GM18526 (cell line): ENCODE measurements around the gene ZNF112.

Experiments
- POLR2A ChIP-seq: IDR thresholded peaks from 3 replicates; pipeline ENCODE4 v1.6.1; 2011; ENCODE audit not compliant: insufficient read length; ENCODE audit errors: extremely low read depth

The ZNF112 gene

GRCh38 chr19:44356383-44357111, at the start of gene ZNF112:
TSS of gene ZNF112 (minus strand) at chr19:44356680. CDS start at chr19:44340539, 16,141 bp downstream.
- no peak for TF ChIP-seq POLR2A

DNA sequence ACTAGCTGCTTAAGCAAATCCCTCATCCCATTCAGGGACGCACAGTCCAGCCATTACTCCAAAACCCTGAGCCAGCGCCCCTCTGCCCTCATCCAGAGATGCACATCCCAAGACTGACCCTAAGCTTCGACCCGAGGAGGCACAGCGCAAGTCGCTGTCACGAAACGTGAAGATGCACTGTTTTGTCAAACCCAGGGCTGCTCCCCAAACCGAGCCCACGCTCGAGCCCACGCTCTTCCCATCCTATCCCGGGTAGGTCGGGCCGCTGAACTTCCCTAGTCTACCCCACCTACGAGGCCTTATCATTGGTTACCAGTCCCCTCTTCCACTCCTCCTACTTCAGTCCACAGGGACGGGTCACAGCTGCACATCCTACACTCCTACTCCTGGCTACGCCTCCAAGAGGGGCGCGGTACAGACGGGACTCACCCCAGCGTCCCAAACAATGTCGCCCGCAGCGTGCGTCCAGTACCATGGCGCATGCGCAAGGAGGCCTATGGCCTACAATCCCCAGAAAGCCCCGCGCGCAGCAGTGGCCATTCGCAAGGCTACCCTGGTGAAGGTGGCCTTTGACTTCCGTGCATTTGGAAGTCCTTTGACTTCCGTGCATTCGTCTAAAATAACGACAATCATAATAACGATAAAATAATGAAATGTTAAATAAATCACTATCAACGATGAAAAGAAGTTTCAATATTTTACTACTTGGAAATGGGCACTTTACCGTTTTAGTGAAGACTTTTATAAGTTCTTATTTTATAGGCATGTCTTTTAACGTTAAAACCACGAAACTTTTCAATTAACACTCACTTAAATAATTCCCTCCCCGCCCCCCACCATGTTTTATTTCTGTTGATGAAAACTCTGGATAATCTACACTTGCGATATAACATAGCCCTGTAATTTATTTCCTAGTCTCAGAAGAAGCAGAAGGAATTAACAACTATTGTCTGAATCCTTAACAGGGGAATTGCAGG, 44.9 kb upstream of the ZNF112 start, which contains the start of gene ZNF285:
TSS of gene ZNF285 (minus strand) at position 470 of the 977 bp plus-strand sequence. CDS start 4,395 bp downstream, outside the sequence.
- peak; percentile 23 for TF ChIP-seq POLR2A

DNA sequence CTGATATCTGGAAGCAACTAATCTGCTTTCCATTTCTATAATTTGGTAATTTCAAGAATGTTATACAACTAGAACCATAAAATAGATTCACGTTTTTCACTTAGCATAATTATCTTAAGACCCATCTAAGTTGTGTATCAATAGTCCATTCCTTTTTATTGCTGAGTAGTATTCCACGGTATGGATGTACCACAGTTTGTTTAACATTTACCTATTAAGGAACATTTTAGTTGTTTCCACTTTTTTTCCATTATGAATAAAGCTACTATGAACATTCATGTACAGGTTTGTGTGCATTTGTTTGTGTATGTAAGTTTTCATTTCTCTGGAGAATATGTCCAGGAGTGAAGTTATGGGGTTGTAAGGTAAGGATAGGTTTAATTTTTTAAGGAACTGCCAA, 18.3 kb upstream of the ZNF112 start:
- TF ChIP-seq POLR2A, result no peak

- TF ChIP-seq POLR2A, result no peak
Measured at GRCh38 chr19:44371815-44372480, 15.5 kb upstream of the ZNF112 start.

GRCh38 chr19:44367024-44367423, 10.5 kb upstream of the ZNF112 start:
- TF ChIP-seq POLR2A, result no peak

DNA sequence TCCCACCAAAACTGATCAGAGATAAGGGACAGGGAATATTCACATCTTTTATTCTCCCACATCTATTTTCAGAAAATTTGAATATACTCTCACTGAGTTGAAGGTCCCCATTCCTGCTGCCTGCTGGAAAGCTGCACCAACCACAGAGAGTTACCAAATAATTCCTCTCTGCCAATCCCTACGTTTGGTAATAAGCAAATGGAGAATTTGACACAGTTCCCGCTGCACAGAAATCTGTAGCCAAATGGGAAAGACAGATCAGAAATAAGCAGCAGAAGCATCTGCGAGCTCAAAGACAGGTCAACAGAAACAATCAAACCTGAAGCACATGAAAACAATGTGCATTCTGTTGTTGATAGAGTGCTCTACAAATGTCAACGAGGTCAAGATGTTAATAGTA, 9.9 kb downstream of the ZNF112 start:
- no peak for TF ChIP-seq POLR2A

- TF ChIP-seq POLR2A, result no peak
Measured at GRCh38 chr19:44345959-44346358, 10.5 kb downstream of the ZNF112 start.

DNA sequence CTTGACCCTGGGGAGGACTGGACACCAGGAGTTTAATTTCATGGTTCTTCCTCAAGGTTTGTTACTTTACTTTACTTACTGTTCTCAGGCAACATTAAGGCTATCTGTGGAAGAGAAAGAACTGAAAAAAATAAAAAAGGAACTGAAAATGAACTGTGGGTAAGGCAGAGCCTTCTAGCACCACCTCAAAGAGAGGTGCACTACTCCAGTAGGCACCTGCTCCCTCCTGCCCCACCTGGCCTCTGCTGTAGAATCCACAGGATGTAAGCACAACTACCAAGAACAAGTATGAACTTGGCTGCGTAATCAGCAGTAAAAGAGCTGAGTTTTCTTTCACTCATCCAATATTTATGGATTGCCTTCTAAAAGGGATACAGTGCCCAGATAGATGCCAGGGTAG, 12.2 kb downstream of the ZNF112 start:
- no peak for TF ChIP-seq POLR2A

DNA sequence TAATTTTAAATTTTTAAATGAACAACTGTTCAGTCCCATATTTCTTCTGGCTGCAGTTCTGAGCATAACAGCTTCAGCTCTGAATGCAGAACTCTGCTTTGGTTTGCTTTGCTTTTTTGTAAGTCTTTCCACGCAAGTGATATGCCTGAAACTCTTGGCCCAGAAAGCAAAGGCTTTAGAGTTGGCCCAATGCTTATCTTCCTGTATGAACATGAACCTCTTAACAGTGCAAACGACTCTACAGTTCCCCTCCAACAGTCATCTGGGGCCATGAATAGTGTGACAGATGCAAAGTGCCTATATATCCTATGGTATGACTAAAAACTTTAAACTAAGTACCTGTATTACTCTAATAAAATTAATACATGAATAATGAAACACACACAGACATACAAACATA, 14.7 kb downstream of the ZNF112 start:
- TF ChIP-seq POLR2A, result no peak

DNA sequence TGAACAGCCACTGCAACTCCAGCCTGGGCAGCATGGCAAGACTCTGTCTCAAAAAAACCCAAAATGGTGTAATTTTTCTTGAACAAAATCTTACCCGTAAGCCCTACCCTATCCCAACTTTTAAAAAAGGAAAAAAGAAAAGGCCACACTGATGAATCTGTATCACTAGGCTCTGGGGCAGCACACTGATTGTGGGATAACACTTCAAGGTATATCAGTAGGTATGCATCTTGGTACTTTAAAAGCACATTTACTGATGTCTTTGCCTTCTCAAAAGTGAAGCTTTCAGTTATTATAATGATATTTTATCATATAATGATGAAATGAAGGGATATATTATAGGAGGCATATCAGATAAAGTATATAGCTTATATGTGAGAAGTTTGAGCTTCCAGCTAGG, 24.3 kb downstream of the ZNF112 start:
- TF ChIP-seq POLR2A, result no peak

DNA sequence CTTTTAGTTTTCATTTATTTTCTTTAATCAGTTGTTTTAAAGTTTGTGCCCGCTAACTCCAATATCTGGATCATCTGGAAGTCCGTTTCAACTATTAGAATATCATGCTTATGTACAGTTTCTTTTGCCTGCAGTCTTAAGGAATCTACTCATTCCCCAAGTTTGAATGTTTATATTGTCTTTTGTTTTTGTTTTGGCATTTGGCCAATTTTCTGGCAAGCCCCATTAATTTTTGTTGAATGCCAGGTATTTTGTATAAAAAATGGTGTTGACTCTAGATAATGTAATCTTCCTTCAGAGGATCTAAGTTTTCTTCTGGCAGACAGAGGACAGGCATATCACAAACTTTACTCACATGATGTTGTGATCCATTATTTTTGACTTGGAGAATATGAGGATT, 40.6 kb downstream of the ZNF112 start:
- TF ChIP-seq POLR2A, result no peak

DNA sequence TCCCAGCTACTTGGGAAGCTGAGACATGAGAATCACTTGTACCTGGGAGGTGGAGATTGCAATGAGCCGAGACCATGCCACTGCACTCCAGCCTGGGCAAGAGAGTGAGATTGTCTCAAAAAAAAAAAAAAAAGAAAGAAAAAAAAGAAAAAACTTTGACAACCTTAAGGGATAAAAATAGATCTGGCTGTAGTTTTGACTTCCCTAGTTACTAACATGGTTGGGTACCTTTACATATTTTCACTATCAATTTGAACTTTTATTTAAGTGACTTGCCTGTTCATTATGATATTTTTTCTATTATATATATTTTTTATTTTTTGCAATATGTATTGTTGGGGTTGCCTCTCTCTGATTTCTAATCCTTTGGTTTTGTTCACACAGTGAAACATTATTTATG, 43.2 kb downstream of the ZNF112 start:
- TF ChIP-seq POLR2A, result no peak

- no peak for TF ChIP-seq POLR2A
Measured at GRCh38 chr19:44308011-44308410, 48.5 kb downstream of the ZNF112 start.

- TF ChIP-seq POLR2A, result no peak
Measured at GRCh38 chr19:44306283-44306682, 50.2 kb downstream of the ZNF112 start.

GRCh38 chr19:44305457-44305856, 51.0 kb downstream of the ZNF112 start:
- TF ChIP-seq POLR2A, result no peak
